Natural killer cell (primary cell): ENCODE data around the gene MRS2. TPM values are rescaled to one million over a fixed set of nuclear protein-coding genes. Genes with fewer than 3 reads are reported as not detected.

Experiments
- ATAC-seq, 3 donors: fragments of 150-1000 bp in 2 of 3; fragments of 200-7000 bp in 1 of 3; cut with Tn5 transposase; 1 replicate in 1 of 3; 2 replicates in 2 of 3; pipeline ENCODE4 v1.10.0; 2021; ENCODE audit warnings: mild to moderate bottlenecking in 2 of 3, moderate library complexity in 2 of 3
- DNase-seq, 2 donors: peaks; one replicate each; pipeline versions ENCODE4 v3.0.0 to v3.0.0-alpha.2; 2013 to 2021; ENCODE audit warnings: mixed read lengths in 1 of 2
- H3K27ac ChIP-seq: one replicate; pipeline ENCODE4 v1.5.1; 2013; ENCODE audit warnings: mild to moderate bottlenecking, low read length
- H3K27me3 ChIP-seq: one replicate; pipeline ENCODE4 v1.6.1; 2013; ENCODE audit warnings: low read length; ENCODE audit not compliant: control insufficient read depth, insufficient read depth
- H3K36me3 ChIP-seq: one replicate; pipeline ENCODE4 v1.6.1; 2013; ENCODE audit warnings: low read length; ENCODE audit not compliant: control insufficient read depth, insufficient read depth
- H3K4me1 ChIP-seq: one replicate; pipeline ENCODE4 v1.6.1; 2013; ENCODE audit warnings: low read length; ENCODE audit not compliant: control insufficient read depth, insufficient read depth
- H3K4me3 ChIP-seq: one replicate; pipeline ENCODE4 v1.5.1; 2013; ENCODE audit warnings: low read length
- H3K9me3 ChIP-seq: one replicate; pipeline ENCODE4 v1.6.1; 2013; ENCODE audit warnings: low read length; ENCODE audit not compliant: control insufficient read depth, insufficient read depth
- H3K27ac Mint-ChIP-seq, 2 donors: one replicate each; pipeline ENCODE4 v1.8.0; 2022; ENCODE audit warnings: mild to moderate bottlenecking in 2 of 2, mixed read lengths in 2 of 2, moderate library complexity in 1 of 2
- H3K27me3 Mint-ChIP-seq, 2 donors: one replicate each; pipeline ENCODE4 v1.8.0; 2022; ENCODE audit warnings: low read depth in 2 of 2, mixed read lengths in 2 of 2
- H3K36me3 Mint-ChIP-seq: one replicate; pipeline ENCODE4 v1.8.0; 2022; ENCODE audit warnings: mixed read lengths
- H3K4me1 Mint-ChIP-seq, 2 donors: one replicate each; pipeline ENCODE4 v1.8.0; 2022; ENCODE audit warnings: mixed read lengths in 2 of 2
- H3K4me3 Mint-ChIP-seq: one replicate; pipeline ENCODE4 v1.8.0; 2022; ENCODE audit warnings: mild to moderate bottlenecking, moderate library complexity, mixed read lengths
- H3K9me3 Mint-ChIP-seq, 2 donors: one replicate each; pipeline ENCODE4 v1.8.0; 2022; ENCODE audit warnings: mixed read lengths in 2 of 2
- CTCF ChIP-seq: fragments of 200-600 bp; IDR thresholded peaks from one replicate; pipeline ENCODE4 v1.8.0; 2022; ENCODE audit warnings: antibody characterized with exemption
- WGBS: methylation state at CpG from one replicate; pipeline ENCODE4 v1.1.7; 2013; ENCODE audit warnings: missing lambda C conversion rate; ENCODE audit not compliant: insufficient coverage; 5-methylcytosine and 5-hydroxymethylcytosine counted together
- intact Hi-C: fragments of 100-400 bp; cut with micrococcal nuclease; formaldehyde crosslinking; loops from one replicate; pipeline ENCODE4 v1.14.2; 2022
- total RNA-seq, 4 donors: library from RNA; stranded (reverse); fragments of 120-200 nt in 1 of 4; gene quantifications; one replicate each; pipeline versions ENCODE4 v1.2.3 to v1.2.4, GENCODE V29; 2013 to 2022

Gene MRS2
- total RNA-seq, result 10 to 100 TPM in 2 of 3 donors, 1 to 10 TPM in 1; 9.0 to 12.8 (median 10.8) TPM
- 24.3 TPM for total RNA-seq (2013)

GRCh38 chr6:24402697-24403500 is at the start of gene MRS2:
TSS of gene MRS2 (plus strand) at chr6:24402936. CDS start at chr6:24403047, 111 bp downstream.
- H3K36me3 Mint-ChIP-seq, result no peaks in the 10 kb centered on the region
- under 1% methylated on average over 63 of the region's 63 CpGs for WGBS
- H3K4me3 Mint-ChIP-seq, result peak within 1 kb of the TSS; percentile 98
- no peak for TF ChIP-seq CTCF
- no peaks in the 10 kb centered on the region for H3K27me3 ChIP-seq
- H3K4me1 Mint-ChIP-seq, result peaks cover 18% of the 10 kb centered on the region in 2 donors
- H3K9me3 Mint-ChIP-seq, result no peaks in the 10 kb centered on the region
- intact Hi-C loops, result no loop called here
- H3K4me3 ChIP-seq, result peak within 1 kb of the TSS; percentile 74
- H3K36me3 ChIP-seq, result peaks cover 11% of the 10 kb centered on the region
- peaks cover 15 to 23% of the 10 kb centered on the region in 2 donors for H3K27me3 Mint-ChIP-seq
- H3K27ac ChIP-seq, result peak within 1 kb of the TSS; percentile 15
- no peaks in the 10 kb centered on the region for H3K9me3 ChIP-seq
- ATAC-seq (peak; percentile 89 to 94 (median 92)), DNase-seq (peak; percentile 62 to 89)
- H3K27ac Mint-ChIP-seq, result peak within 1 kb of the TSS; percentile 84 to 87
- H3K4me1 ChIP-seq, result peaks cover 10% of the 10 kb centered on the region

- Histone ChIP-seq H3K27me3 (no peaks in the 10 kb centered on the region), H3K36me3 (no peaks in the 10 kb centered on the region), H3K9me3 (no peaks in the 10 kb centered on the region), H3K4me1 (peaks cover 11% of the 10 kb centered on the region), H3K27ac (no peak overlapping the region), H3K4me3 (no peak overlapping the region)
- no peaks in the 10 kb centered on the region for H3K9me3 Mint-ChIP-seq
- 75% methylated on average over 1 of the region's 1 CpG for WGBS
- H3K4me1 Mint-ChIP-seq, result peaks cover 9 to 10% of the 10 kb centered on the region in 2 donors
- H3K27me3 Mint-ChIP-seq, result peaks cover 17 to 24% of the 10 kb centered on the region in 2 donors
- H3K27ac Mint-ChIP-seq, result no peak overlapping the region
- ATAC-seq, result no peak
- no peaks in the 10 kb centered on the region for H3K36me3 Mint-ChIP-seq
- H3K4me3 Mint-ChIP-seq, result no peak overlapping the region
- no peak for TF ChIP-seq CTCF
- no peak for DNase-seq
- intact Hi-C loops, result no loop called here
These were observed 48.9 kb upstream of the MRS2 start for GRCh38 chr6:24353861-24354260.

- H3K9me3 ChIP-seq, result no peaks in the 10 kb centered on the region
- H3K4me1 Mint-ChIP-seq, result peaks cover 12 to 21% of the 10 kb centered on the region in 2 donors
- ATAC-seq (no peak), DNase-seq (no peak)
- H3K36me3 Mint-ChIP-seq, result no peaks in the 10 kb centered on the region
- no peak overlapping the region for H3K4me3 Mint-ChIP-seq
- H3K27ac Mint-ChIP-seq, result no peak overlapping the region
- peaks cover 4% of the 10 kb centered on the region for H3K27me3 ChIP-seq
- no peak overlapping the region for H3K4me3 ChIP-seq
- H3K36me3 ChIP-seq, result no peaks in the 10 kb centered on the region
- TF ChIP-seq CTCF, result no peak
- intact Hi-C loops, result no loop called here
- H3K9me3 Mint-ChIP-seq, result no peaks in the 10 kb centered on the region
- peaks cover 19% of the 10 kb centered on the region for H3K4me1 ChIP-seq
- no peak overlapping the region for H3K27ac ChIP-seq
- 87% methylated on average over 3 of the region's 4 CpGs for whole genome bisulfite sequencing
- peaks cover 14 to 25% of the 10 kb centered on the region in 2 donors for H3K27me3 Mint-ChIP-seq
These were observed 47.3 kb upstream of the MRS2 start for GRCh38 chr6:24355393-24355792.
